NCI-H1092 treated with DMSO at 0.1 percent for 48 hours (cell line): ENCODE results near the gene GP1BA.
A peak's percentile ranks its signal among the peaks of the same experiment; 100 is the strongest.

ENCODE experiments used
- DNase-seq: peaks from one replicate; lab custom pipeline; 2025; lab: John Stamatoyannopoulos, UW

The GP1BA gene

GRCh38 chr17:4973256-4974114 lies 41.4 kb downstream of the GP1BA start:
- DNase-seq: no peak

- no peak for DNase-seq
These were observed 42.1 kb downstream of the GP1BA start for GRCh38 chr17:4974115-4974670.

GRCh38 chr17:4978726-4979125 lies 46.6 kb downstream of the GP1BA start:
- DNase-seq: no peak

- DNase-seq: peak; percentile 1
These were observed 48.7 kb downstream of the GP1BA start for GRCh38 chr17:4980644-4981216.

GRCh38 chr17:4982305-4982704 lies 50.2 kb downstream of the GP1BA start:
- DNase-seq: no peak
